ENCODE results near the gene QARS1.

DNA sequence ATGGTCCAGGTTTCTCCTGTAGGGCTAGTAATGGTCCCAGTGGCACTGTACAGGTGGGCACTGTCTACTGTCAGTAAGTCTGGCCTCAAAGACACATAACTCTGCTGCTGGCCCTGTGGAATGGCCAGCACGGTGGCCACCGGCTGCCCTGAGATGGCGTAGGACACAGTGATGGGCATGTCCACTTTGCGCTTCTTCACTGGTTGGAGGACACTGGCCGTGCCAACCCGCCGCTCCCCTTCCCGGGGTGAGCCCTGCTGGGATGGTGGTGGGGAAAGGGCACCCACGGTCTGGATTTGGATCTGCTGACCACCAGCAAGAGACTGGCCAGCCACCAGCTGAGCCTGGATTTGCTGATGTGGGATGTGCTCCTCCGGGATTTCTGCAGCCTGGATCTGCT is 47.3 kb downstream of the QARS1 start:
- TF ChIP-seq, protein P1, sequence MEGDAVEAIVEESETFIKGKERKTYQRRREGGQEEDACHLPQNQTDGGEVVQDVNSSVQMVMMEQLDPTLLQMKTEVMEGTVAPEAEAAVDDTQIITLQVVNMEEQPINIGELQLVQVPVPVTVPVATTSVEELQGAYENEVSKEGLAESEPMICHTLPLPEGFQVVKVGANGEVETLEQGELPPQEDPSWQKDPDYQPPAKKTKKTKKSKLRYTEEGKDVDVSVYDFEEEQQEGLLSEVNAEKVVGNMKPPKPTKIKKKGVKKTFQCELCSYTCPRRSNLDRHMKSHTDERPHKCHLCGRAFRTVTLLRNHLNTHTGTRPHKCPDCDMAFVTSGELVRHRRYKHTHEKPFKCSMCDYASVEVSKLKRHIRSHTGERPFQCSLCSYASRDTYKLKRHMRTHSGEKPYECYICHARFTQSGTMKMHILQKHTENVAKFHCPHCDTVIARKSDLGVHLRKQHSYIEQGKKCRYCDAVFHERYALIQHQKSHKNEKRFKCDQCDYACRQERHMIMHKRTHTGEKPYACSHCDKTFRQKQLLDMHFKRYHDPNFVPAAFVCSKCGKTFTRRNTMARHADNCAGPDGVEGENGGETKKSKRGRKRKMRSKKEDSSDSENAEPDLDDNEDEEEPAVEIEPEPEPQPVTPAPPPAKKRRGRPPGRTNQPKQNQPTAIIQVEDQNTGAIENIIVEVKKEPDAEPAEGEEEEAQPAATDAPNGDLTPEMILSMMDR (IDR thresholded peaks at IDR 0.05) = no peak
- TF ChIP-seq POLR2A (IDR thresholded peaks at IDR 0.05) (no peak), EP300 (IDR thresholded peaks at IDR 0.05) (no peak)

Measured in suprapubic skin (tissue), 3 donors.